Ectodermal cell (in vitro differentiated cells): Measurements from ENCODE around the gene DMD.

Experiments used
- H3K27ac ChIP-seq: 2 replicates; pipeline ENCODE4 v1.7.0; 2013; ENCODE audit warnings: mild to moderate bottlenecking, low read depth, low read length; ENCODE audit not compliant: insufficient read depth, poor library complexity, severe bottlenecking
- H3K27me3 ChIP-seq: 2 replicates; pipeline ENCODE4 v1.7.0; 2013; ENCODE audit warnings: mild to moderate bottlenecking, low read length; ENCODE audit not compliant: insufficient read depth, control insufficient read depth, poor library complexity, severe bottlenecking
- H3K36me3 ChIP-seq: one replicate; pipeline ENCODE4 v1.7.0; 2013; ENCODE audit warnings: low read length; ENCODE audit not compliant: control insufficient read depth, insufficient read depth
- H3K4me1 ChIP-seq: one replicate; pipeline ENCODE4 v1.7.0; 2013; ENCODE audit warnings: low read length; ENCODE audit not compliant: control insufficient read depth, insufficient read depth
- H3K4me3 ChIP-seq: 2 replicates; pipeline ENCODE4 v1.7.0; 2013; ENCODE audit warnings: low read depth, low read length, control low read depth; ENCODE audit not compliant: insufficient read depth
- H3K9me3 ChIP-seq: 2 replicates; pipeline ENCODE4 v1.7.0; 2013; ENCODE audit warnings: mild to moderate bottlenecking, low read length, moderate library complexity; ENCODE audit not compliant: control insufficient read depth
- WGBS, 2 experiments: methylation state at CpG; one replicate each; pipeline ENCODE4 v1.1.7; 2013; ENCODE audit warnings: missing lambda C conversion rate in 2 of 2; 5-methylcytosine and 5-hydroxymethylcytosine counted together

DMD gene

DNA sequence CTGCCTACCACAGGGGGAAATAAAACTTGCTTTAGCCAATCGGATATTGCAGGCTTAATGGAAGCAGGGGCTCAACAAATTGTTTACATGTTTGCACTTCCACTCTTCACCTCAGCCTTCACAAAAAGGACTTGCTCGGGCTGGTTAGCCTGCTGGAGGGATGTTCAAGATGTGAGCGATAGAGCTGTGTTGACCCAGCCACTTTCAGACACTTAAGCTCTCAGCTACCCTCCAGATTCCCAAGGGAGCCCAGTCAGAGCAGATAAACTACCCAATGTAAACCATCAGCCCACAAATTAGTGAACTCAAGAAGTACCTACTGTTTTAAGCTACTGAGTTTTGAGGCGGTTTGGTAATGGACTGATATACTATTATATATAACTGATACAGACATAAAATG, 1631.1 kb downstream of the DMD start:
- Histone ChIP-seq H3K36me3 (no peaks in the 10 kb centered on the region), H3K4me3 (no peak overlapping the region), H3K4me1 (no peaks in the 10 kb centered on the region), H3K27me3 (no peaks in the 10 kb centered on the region), H3K27ac (no peak overlapping the region), H3K9me3 (no peaks in the 10 kb centered on the region)
- WGBS, 2 experiments = 79 to 89% methylated on average over 3 of the region's 4 CpGs

DNA sequence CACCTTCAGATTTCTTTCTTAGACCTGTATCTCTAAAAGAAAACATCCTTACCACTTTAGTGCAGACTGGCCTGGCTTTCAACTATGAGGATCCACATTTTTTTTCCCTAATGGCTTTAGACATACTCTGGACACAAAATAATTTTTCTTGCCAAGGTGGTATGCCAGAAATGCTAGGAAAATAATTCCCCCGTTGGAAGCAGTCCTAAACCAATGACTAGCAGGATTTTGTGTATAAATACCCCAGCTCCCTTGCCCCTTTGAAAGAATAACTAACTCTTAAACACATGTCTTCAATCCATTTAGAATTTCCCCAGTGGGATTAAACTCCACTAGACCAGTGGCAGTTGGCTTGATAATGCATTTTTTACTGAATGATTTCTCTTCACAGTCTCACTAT, 1639.0 kb downstream of the DMD start:
- H3K9me3 ChIP-seq = no peaks in the 10 kb centered on the region
- no peaks in the 10 kb centered on the region for H3K27me3 ChIP-seq
- 67 to 88% methylated on average over 1 of the region's 1 CpG for WGBS, 2 experiments
- no peaks in the 10 kb centered on the region for H3K36me3 ChIP-seq
- no peaks in the 10 kb centered on the region for H3K4me1 ChIP-seq
- no peak overlapping the region for H3K4me3 ChIP-seq
- H3K27ac ChIP-seq = no peak overlapping the region

DNA sequence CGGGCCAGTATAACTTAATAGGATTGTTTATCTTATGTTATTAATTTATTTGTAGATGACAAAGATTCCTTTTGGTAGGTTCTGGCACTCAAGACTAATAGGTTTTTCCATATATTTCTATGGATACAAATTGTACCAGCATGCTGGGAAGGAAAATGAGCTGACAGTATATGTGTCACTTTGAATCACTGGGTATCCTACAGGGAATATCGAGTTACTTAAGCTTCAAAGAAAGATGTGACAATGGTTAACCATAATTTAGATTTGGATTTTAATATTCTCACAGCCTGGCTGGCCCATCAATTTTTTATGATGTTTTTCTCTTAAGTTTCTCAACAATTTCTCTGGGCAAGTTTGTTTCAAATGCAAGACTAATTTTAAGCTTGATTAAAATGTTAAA, 1640.7 kb downstream of the DMD start:
- Histone ChIP-seq H3K27ac (no peak overlapping the region), H3K4me1 (no peaks in the 10 kb centered on the region), H3K36me3 (no peaks in the 10 kb centered on the region), H3K27me3 (no peaks in the 10 kb centered on the region), H3K4me3 (no peak overlapping the region), H3K9me3 (no peaks in the 10 kb centered on the region)
- 56% methylated on average over 1 of the region's 2 CpGs; no CpG with 5 or more reads in 1 of the 2 experiments for WGBS, 2 experiments

DNA sequence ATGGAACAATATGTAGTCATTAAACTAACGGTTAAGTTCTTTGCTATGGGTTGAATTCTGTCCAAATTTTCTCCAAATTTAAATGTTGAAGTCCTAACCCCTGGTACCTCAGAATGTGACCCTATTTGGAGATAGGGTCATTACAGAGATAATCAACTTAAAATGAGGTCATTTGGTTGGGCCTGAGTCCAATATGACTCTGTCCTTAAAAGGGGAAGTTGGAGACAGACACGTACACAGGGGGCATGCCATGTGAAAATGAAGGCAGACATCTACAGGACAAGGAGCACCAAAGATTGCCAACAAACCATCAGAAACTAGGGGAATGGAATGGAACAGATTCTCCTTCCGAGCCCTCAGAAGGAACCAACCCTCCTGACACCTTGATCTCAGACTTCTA, 1647.6 kb downstream of the DMD start:
- H3K27ac ChIP-seq = no peak overlapping the region
- no peaks in the 10 kb centered on the region for H3K9me3 ChIP-seq
- WGBS, 2 experiments = 96 to 100% methylated on average over 1 to 3 of the region's 3 CpGs
- H3K4me3 ChIP-seq = no peak overlapping the region
- H3K27me3 ChIP-seq = no peaks in the 10 kb centered on the region
- H3K36me3 ChIP-seq = no peaks in the 10 kb centered on the region
- no peaks in the 10 kb centered on the region for H3K4me1 ChIP-seq

DNA sequence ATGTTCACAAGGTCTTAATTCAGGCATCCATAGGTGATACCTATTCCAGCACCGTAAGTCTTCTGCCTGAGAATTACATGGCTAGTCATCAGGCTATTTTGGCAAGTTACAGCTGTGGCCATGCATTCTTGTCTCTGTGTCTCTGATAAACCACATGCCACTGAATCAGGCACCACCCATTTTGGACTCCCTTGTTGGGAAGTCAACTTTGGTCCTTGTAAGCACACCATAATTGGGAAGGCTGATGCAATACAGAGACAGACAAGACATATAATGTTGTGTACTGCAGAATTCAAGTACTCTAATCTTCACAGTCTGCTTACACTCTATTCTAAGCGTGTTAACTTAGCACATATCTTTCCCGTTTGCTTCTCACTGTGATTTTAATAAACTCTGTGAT, 1655.8 kb downstream of the DMD start:
- H3K27ac ChIP-seq = no peak overlapping the region
- no peaks in the 10 kb centered on the region for H3K4me1 ChIP-seq
- no peaks in the 10 kb centered on the region for H3K9me3 ChIP-seq
- 94% methylated on average over 1 to 3 of the region's 3 CpGs for WGBS, 2 experiments
- H3K27me3 ChIP-seq = no peaks in the 10 kb centered on the region
- H3K4me3 ChIP-seq = no peak overlapping the region
- H3K36me3 ChIP-seq = no peaks in the 10 kb centered on the region

DNA sequence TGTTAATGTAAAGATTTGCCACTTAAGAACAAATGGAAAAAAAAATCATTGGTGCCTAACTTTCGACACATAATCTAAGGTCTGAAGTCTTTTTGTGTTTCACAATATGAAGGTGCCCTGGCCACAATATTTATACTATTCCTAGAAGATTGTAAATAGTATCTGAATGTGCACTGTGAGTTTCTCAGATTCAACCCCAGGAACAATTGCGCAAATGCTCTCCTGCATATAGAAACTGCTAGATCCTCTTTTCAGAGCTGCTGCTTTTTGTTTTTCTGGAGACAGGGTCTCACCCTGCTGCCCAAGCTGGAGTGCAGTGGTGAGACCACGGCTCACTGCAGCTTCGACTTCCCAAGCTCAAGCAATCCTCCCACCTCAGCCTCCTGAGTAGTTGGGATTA, 1659.4 kb downstream of the DMD start:
- H3K4me1 ChIP-seq = no peaks in the 10 kb centered on the region
- H3K27ac ChIP-seq = no peak overlapping the region
- no peaks in the 10 kb centered on the region for H3K9me3 ChIP-seq
- H3K36me3 ChIP-seq = no peaks in the 10 kb centered on the region
- no peak overlapping the region for H3K4me3 ChIP-seq
- H3K27me3 ChIP-seq = no peaks in the 10 kb centered on the region
- 100% methylated on average over 1 to 4 of the region's 4 CpGs for WGBS, 2 experiments

DNA sequence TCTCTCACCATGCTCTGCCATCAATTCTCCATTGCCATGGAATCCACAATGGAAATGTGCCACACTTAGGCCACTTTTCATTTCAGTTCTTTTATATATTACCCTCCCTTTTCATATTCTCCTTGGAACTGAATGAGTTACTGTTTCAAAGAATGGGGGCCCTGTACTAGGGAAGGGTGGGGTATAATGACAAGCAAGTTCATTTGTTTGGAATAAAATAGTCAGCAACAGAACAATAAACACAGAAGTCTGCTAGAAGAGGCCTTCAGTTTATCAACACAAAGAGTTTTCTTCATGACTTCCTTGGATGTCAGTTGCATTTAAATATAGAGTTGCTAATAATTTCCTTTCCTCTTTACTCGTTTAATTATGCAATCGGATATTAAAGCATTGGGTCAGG, 1661.2 kb downstream of the DMD start:
- Histone ChIP-seq H3K4me3 (no peak overlapping the region), H3K9me3 (no peaks in the 10 kb centered on the region), H3K27ac (no peak overlapping the region), H3K27me3 (no peaks in the 10 kb centered on the region), H3K4me1 (no peaks in the 10 kb centered on the region), H3K36me3 (no peaks in the 10 kb centered on the region)
- WGBS, 2 experiments = no CpG with 5 or more reads among the region's 2 CpGs

DNA sequence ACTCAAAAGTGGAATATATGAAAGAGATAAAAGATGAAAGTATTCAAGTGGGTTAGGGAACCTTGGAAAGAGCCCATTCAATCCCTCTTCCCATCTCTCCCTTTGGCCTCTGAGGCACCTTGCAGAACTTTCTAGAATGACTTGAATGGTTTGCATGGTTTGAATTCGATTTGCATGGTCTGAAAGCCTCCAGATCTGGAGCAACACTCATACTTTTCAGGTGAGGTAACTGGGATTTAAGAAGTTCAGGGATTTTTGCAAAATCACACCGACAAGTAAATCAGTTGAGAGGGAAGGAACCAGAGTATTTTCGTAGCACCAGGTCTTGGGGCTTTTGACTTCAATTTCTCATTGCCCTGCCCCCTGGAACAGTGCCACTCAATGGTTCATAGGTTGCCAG, 1663.5 kb downstream of the DMD start:
- Histone ChIP-seq H3K27ac (no peak overlapping the region), H3K4me3 (no peak overlapping the region), H3K4me1 (no peaks in the 10 kb centered on the region), H3K27me3 (no peaks in the 10 kb centered on the region), H3K9me3 (no peaks in the 10 kb centered on the region), H3K36me3 (no peaks in the 10 kb centered on the region)
- WGBS, 2 experiments = 95 to 97% methylated on average over 3 of the region's 3 CpGs

DNA sequence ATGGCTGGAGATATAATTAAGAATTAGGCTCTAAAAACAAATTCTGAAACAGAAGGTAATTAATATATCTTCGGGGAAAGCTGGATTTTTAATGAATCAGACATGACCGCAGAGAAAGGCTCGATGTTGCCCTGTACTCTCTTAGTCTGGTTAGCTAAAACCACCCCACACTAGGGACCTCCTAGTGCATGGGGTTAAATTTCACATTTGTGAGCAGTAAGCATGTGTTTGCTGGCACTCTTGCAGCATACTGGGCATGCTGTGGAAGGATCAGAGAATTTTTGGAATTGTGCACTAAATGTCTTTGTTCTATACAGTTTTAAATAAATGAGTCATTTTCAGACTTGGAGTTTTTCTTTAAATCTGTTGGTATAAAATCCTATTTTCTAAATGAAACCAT, 1663.9 kb downstream of the DMD start:
- WGBS, 2 experiments = 87 to 90% methylated on average over 3 of the region's 3 CpGs
- H3K36me3 ChIP-seq = no peaks in the 10 kb centered on the region
- H3K27me3 ChIP-seq = no peaks in the 10 kb centered on the region
- no peaks in the 10 kb centered on the region for H3K4me1 ChIP-seq
- H3K9me3 ChIP-seq = no peaks in the 10 kb centered on the region
- H3K4me3 ChIP-seq = no peak overlapping the region
- no peak overlapping the region for H3K27ac ChIP-seq

DNA sequence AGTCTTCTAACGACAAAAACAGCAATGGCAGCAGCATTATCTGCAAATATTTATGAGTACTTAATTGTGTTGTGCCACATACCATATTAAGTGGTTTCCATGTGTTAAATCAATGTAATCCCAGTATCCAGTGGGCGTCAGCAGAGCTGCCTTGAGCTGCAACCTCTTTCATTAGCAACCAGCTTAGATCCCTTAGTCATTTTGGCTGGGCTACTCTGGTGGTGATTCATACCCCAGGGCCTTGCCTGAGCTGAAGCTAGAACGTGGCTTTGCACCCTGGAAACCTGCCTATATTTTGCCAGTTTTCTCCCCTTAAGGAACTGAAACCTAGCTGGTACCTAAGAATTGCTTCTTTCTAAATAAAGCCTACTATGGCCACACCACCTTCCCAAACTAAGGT, 1665.2 kb downstream of the DMD start:
- Histone ChIP-seq H3K4me1 (no peaks in the 10 kb centered on the region), H3K9me3 (no peaks in the 10 kb centered on the region), H3K27me3 (no peaks in the 10 kb centered on the region), H3K27ac (no peak overlapping the region), H3K36me3 (no peaks in the 10 kb centered on the region), H3K4me3 (no peak overlapping the region)
- WGBS, 2 experiments = 76 to 79% methylated on average over 2 to 3 of the region's 3 CpGs

DNA sequence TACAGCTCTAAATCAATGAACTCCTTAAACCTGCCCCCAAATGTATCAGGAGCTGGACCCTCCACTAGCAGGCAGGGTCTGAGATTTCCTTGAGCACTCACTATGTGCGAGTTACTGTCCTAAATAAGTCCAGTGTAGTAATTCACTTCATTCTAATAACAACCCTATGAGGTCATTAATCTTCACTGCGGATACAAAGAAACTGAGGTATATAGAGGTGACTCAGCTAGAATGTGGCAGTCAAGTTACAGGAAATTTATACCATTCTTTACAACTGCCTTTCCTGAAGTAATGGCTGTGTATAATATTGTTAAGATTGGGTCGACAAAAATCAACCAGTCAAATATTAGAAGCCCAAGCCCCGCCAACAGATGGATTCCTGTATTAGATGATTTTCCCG, 1665.6 kb downstream of the DMD start:
- Histone ChIP-seq H3K4me3 (no peak overlapping the region), H3K36me3 (no peaks in the 10 kb centered on the region), H3K27ac (no peak overlapping the region), H3K27me3 (no peaks in the 10 kb centered on the region), H3K4me1 (no peaks in the 10 kb centered on the region), H3K9me3 (no peaks in the 10 kb centered on the region)
- 90 to 92% methylated on average over 4 to 5 of the region's 5 CpGs for WGBS, 2 experiments
